GM12878 (cell line): ENCODE measurements around the gene HHIPL1.

Experiments
- BACH1 ChIP-seq: fragments of 450-650 bp; IDR thresholded peaks from 2 replicates; pipeline ENCODE4 v1.6.1; 2017; ENCODE audit warnings: mild to moderate bottlenecking, borderline replicate concordance
- EZH2 ChIP-seq: IDR thresholded peaks from 2 replicates; pipeline ENCODE4 v1.6.1; 2012; ENCODE audit warnings: low read depth, mild to moderate bottlenecking, control low read depth, inconsistent platforms, low read length, borderline replicate concordance; ENCODE audit not compliant: control insufficient read depth
- NFYB ChIP-seq: IDR thresholded peaks from 2 replicates; pipeline ENCODE4 v1.6.1; 2011; ENCODE audit warnings: low read depth, mild to moderate bottlenecking, low read length, improper control_type of control experiment, moderate library complexity; ENCODE audit not compliant: insufficient read depth
- NRF1 ChIP-seq: conservative IDR thresholded peaks from 2 replicates; pipeline ENCODE4 v1.6.1; 2011; ENCODE audit warnings: mild to moderate bottlenecking, low read depth, low read length, improper control_type of control experiment
- POLR2A ChIP-seq: IDR thresholded peaks from 2 replicates; pipeline ENCODE4 v1.6.1; 2011; ENCODE audit warnings: low read depth, mild to moderate bottlenecking, low read length
- POLR2AphosphoS5 ChIP-seq: IDR thresholded peaks from 2 replicates; pipeline ENCODE4 v1.6.1; 2011; ENCODE audit warnings: mild to moderate bottlenecking, low read length, inconsistent platforms
- TARDBP ChIP-seq: IDR thresholded peaks from 2 replicates; pipeline ENCODE4 v1.6.1; 2016; ENCODE audit warnings: borderline replicate concordance
- ZNF24 ChIP-seq: fragments of 450-650 bp; IDR thresholded peaks from 2 replicates; pipeline ENCODE4 v1.6.1; 2017; ENCODE audit warnings: antibody characterized with exemption, mild to moderate bottlenecking
- ZNF274 ChIP-seq: IDR thresholded peaks from one replicate; pipeline ENCODE4 v1.8.0; 2011; ENCODE audit not compliant: insufficient read length, insufficient read depth
- TF ChIP-seq, protein P1 (sequence below), 3 experiments: IDR thresholded peaks in 2 of 3; conservative IDR thresholded peaks in 1 of 3; 2 replicates each; pipeline ENCODE4 v1.5.1; 2011; ENCODE audit warnings: low read depth in 3 of 3, low read length in 3 of 3, mild to moderate bottlenecking in 3 of 3, control low read depth in 2 of 3, moderate library complexity in 2 of 3, inconsistent platforms in 1 of 3, mixed read lengths in 1 of 3; ENCODE audit not compliant: control insufficient read depth in 2 of 3, insufficient read depth in 1 of 3; ENCODE audit errors: extremely low read depth in 1 of 3

DNA sequence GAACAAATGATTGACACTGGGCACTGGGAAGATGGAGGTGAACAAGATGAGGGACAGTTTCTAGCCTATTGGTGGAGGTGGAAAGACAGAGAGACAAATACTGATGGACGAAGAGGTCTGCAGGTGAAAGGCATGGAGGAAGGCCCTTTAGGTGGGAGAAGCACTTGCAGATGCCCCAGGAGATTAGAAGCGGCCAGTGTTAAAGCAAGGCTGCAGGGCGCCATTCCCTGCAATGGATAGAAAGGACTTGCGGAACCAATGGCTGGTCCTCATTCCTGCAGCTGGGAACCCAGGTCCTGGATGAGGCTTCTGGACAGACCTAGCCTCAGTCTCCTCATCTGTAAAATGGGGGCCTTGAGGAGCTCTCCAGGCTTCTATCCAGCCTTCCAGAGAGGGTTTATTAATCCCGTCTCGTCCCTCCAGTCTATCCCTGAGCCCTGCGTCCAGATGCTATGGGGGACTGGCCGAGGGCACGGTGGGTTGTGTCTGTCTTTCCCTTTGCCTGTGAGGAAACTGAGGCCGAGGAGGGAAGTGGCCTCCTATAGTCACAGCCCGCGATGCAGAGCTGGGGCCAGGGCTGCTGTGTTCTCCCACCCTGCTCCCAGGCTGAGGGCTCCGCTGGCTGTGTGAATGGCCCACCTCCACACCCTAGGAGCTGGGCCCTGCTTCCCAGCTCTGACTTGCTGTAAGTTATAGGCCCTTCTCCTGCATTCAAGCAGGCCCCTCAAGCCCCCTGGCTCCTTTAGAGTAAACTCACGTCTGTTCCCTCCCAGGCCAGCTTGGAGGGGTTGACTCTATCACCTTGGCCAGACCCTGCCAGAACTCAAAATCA, 72.1 kb downstream of the HHIPL1 start:
- TF ChIP-seq, protein P1, sequence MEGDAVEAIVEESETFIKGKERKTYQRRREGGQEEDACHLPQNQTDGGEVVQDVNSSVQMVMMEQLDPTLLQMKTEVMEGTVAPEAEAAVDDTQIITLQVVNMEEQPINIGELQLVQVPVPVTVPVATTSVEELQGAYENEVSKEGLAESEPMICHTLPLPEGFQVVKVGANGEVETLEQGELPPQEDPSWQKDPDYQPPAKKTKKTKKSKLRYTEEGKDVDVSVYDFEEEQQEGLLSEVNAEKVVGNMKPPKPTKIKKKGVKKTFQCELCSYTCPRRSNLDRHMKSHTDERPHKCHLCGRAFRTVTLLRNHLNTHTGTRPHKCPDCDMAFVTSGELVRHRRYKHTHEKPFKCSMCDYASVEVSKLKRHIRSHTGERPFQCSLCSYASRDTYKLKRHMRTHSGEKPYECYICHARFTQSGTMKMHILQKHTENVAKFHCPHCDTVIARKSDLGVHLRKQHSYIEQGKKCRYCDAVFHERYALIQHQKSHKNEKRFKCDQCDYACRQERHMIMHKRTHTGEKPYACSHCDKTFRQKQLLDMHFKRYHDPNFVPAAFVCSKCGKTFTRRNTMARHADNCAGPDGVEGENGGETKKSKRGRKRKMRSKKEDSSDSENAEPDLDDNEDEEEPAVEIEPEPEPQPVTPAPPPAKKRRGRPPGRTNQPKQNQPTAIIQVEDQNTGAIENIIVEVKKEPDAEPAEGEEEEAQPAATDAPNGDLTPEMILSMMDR (IDR thresholded peaks at IDR 0.05 in 2 of 3, conservative IDR thresholded peaks at IDR 0.05 in 1 of 3; ENCODE audit: control insufficient read depth in 2 of 3, extremely low read depth in 1 of 3, insufficient read depth in 1 of 3, low read depth in 3 of 3, low read length in 3 of 3) = no peak
- TF ChIP-seq NRF1 = no peak
- TF ChIP-seq POLR2AphosphoS5 = no peak
- no peak for TF ChIP-seq POLR2A
- TF ChIP-seq EZH2 = no peak
- no peak for TF ChIP-seq TARDBP
- TF ChIP-seq NFYB = no peak
- no peak for TF ChIP-seq ZNF24
- TF ChIP-seq BACH1 = no peak
- no peak for TF ChIP-seq ZNF274
